ENCODE results near the gene NKG7.
"Not testable (repeated sequence)": the region's sequence is repeated elsewhere in the genome, so short reads cannot be mapped to it uniquely, and the experiment has no call there.

- not testable (repeated sequence) for TF ChIP-seq CTCF, POLR2A (IDR thresholded peaks at IDR 0.05)
Measured at GRCh38 chr19:51399936-51400335, 27.5 kb upstream of the NKG7 start.
